CD4-positive, alpha-beta T cell treated with Interleukin-17A for 1 hour (primary cell): ENCODE results near the gene DNAAF1.
"Not testable (repeated sequence)": the region's sequence is repeated elsewhere in the genome, so short reads cannot be mapped to it uniquely, and the experiment has no call there.

ENCODE experiments used
- DNase-seq: peaks from one replicate; pipeline ENCODE4 v3.0.0-alpha.2; 2020

DNAAF1 gene

GRCh38 chr16:84214451-84215066 is 69.5 kb downstream of the DNAAF1 start:
- DNase-seq: no peak

- DNase-seq: no peak
Measured at GRCh38 chr16:84215531-84215930, 70.4 kb downstream of the DNAAF1 start.

GRCh38 chr16:84216144-84216543 is 71.0 kb downstream of the DNAAF1 start:
- not testable (repeated sequence) for DNase-seq

GRCh38 chr16:84218176-84218823 is 73.2 kb downstream of the DNAAF1 start:
- no peak for DNase-seq

DNA sequence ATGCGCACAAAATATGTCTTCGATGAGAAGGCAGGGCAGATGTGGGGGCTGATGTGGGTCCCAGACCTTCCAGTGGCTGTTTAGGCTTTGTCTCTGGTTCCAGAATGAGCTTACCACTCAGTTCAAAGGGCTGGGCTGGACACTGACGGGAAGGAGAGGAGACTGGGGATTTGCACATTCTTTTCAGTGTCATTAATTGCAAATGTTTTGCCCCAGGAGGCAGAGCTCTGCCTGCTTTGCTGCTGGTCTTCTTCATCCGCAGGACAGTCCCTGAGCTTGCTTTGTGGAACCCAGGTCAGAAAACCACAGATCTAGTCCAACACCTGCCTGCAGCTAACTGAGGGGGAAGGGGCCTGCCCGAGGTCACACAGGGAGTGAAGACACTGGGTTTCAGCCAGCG is 73.8 kb downstream of the DNAAF1 start:
- DNase-seq: no peak

- DNase-seq: no peak
Measured at GRCh38 chr16:84220851-84221250, 75.7 kb downstream of the DNAAF1 start.

DNA sequence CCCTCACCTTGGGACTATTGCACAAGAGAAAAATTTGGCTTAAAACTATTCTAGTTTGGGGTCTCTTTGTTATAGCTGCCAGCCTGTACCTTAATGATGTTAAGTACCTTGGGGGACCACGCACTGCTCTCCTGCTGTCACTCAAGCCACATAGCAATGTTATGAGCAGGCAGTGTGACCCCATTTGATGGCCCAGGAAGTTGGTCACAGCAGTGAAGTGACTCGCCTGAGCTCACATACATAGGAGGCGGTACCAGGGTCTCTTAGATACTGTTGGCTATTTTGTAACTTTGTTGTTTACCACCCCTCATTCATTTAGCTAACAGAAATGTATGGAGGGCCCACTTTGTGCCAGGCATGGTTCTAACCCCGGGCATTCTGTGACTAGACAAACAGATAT is 78.3 kb downstream of the DNAAF1 start:
- DNase-seq: no peak

- no peak for DNase-seq
Measured at GRCh38 chr16:84224554-84224953, 79.4 kb downstream of the DNAAF1 start.

GRCh38 chr16:84225126-84225525 is 80.0 kb downstream of the DNAAF1 start:
- DNase-seq: no peak

- no peak for DNase-seq
Measured at GRCh38 chr16:84225571-84225970, 80.5 kb downstream of the DNAAF1 start.

DNA sequence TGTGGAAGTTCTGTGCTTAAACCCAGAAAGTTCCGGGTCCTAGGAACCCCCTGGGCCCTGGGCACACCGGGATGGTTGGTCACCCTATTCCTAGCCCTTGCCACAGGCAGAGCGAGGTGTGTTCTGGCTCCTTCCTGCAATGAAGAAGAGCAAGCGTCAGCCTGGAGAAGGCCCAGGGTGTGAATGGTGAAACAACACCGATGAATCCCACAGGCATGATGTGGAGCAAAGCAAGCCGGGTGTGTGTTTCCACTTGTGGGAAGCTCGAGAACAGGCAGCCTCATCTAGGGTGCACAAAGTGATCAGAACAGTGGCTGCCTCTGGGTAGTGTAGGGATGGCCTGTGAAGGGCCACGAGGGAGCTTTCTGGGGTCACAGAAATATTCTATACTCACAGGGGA is 80.9 kb downstream of the DNAAF1 start:
- no peak for DNase-seq
